Measurements from ENCODE around the gene DIPK1C.

The DIPK1C gene

DNA sequence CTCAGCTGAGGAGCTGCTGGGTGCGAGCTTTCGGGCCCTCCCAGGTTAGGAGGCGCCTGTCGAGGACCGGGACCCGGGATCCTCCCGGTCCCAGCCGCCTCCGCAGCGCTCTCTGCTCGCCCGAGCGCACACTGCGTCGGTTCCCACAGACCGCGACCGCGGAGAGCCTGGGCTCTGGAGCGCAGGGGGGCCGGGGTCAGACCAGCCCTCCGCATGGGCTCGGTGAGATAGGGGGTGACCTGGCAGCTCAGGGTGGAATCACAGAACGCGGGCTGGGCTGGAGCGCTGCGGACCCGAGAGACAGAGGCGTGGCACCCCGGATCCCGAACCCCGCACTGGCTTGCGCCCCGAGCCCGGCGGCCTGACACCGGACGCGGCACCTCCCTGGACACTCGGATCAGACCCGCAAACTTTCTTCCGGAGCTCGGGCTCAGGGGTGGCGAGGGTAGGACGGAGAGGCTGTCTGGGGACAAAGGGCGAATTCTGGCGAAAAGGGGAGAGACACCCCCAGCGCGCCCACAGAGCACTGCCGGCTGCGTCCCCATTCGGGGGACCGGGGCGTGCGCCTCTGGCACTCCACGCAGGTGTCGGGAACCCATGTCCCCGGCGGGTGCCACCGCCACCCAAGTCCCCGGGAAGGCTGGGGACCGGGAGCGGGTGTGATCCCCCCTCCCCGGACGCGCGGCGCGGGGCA lies 612 bp downstream of the DIPK1C start:
- H3K4me2 ChIP-seq = no peak overlapping the region
- no peak overlapping the region for H3K27ac ChIP-seq

DNA sequence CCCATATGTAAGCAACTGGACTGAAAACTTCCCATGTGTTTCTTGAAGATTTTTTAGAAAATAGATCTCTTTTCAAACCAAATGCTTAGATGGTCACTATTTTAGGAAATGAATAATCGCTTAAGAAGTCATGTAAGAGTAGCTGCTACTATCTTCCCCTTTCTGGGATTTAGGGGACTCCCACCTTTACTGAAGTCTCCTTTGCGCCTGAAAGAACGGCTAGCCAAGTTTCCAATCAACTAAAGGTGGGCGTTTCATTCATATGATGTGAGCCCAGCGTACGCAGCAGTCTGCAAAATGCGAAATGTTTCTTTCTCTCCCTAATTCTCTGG lies 1.1 kb downstream of the DIPK1C start:
- H3K4me1 ChIP-seq (ENCODE audit: low read depth, poor library complexity, severe bottlenecking) = no peaks in the 10 kb centered on the region
- no peaks in the 10 kb centered on the region for H4K20me1 ChIP-seq (ENCODE audit: insufficient read depth)
- H3K27me3 ChIP-seq (ENCODE audit: insufficient read depth, low read depth) = no peaks in the 10 kb centered on the region
- no peaks in the 10 kb centered on the region for H3K79me2 ChIP-seq (ENCODE audit: insufficient read depth, low read depth)
- H3K36me3 ChIP-seq (ENCODE audit: insufficient read depth) = no peaks in the 10 kb centered on the region
- TF ChIP-seq CTCF (conservative IDR thresholded peaks at IDR 0.05; ENCODE audit: low read depth, low read length) = no peak
- no peak overlapping the region for H3K27ac ChIP-seq
- H3K9ac ChIP-seq = no peak overlapping the region
- H3K4me2 ChIP-seq = no peak overlapping the region
- H3K4me3 ChIP-seq (IDR thresholded peaks at IDR 0.05; ENCODE audit: insufficient read depth, low read depth, low read length) = no peak overlapping the region
- H2AFZ ChIP-seq (ENCODE audit: low read depth) = no peak overlapping the region

More for the DNA sequence above, 612 bp downstream of the DIPK1C start:
- Histone ChIP-seq H4K20me1 (ENCODE audit: insufficient read depth) (no peaks in the 10 kb centered on the region), H3K4me1 (ENCODE audit: low read depth, poor library complexity, severe bottlenecking) (no peaks in the 10 kb centered on the region), H3K36me3 (ENCODE audit: insufficient read depth) (no peaks in the 10 kb centered on the region), H3K4me3 (IDR thresholded peaks at IDR 0.05; ENCODE audit: insufficient read depth, low read depth, low read length) (no peak overlapping the region), H3K27me3 (ENCODE audit: insufficient read depth, low read depth) (no peaks in the 10 kb centered on the region), H3K79me2 (ENCODE audit: insufficient read depth, low read depth) (no peaks in the 10 kb centered on the region), H3K9ac (no peak overlapping the region), H2AFZ (ENCODE audit: low read depth) (no peak overlapping the region)
- no peak for TF ChIP-seq CTCF (conservative IDR thresholded peaks at IDR 0.05; ENCODE audit: low read depth, low read length)

DNA sequence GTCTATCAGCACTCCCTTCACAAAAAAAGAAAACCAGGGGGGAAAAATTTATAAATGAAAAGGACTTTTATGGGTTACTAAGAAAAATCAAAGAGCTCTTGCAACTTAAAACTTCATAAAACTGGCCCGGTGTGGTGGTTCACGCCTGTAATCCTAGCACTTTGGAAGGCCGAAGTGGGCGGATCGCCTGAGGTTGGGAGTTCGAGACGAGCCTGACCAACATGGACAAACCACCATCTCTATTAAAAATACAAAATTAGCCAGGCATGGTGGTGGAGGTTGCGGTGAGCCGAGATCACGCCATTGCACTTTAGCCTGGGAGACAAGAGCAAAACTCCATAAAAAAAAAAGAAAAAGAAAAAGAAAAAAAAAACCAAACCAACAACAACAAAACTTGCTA lies 1.7 kb downstream of the DIPK1C start:
- Histone ChIP-seq H3K27ac (no peak overlapping the region), H3K79me2 (ENCODE audit: insufficient read depth, low read depth) (no peaks in the 10 kb centered on the region), H4K20me1 (ENCODE audit: insufficient read depth) (no peaks in the 10 kb centered on the region), H3K4me3 (IDR thresholded peaks at IDR 0.05; ENCODE audit: insufficient read depth, low read depth, low read length) (no peak overlapping the region), H2AFZ (ENCODE audit: low read depth) (no peak overlapping the region), H3K4me1 (ENCODE audit: low read depth, poor library complexity, severe bottlenecking) (no peaks in the 10 kb centered on the region), H3K9ac (no peak overlapping the region), H3K27me3 (ENCODE audit: insufficient read depth, low read depth) (no peaks in the 10 kb centered on the region), H3K36me3 (ENCODE audit: insufficient read depth) (no peaks in the 10 kb centered on the region), H3K4me2 (no peak overlapping the region)
- no peak for TF ChIP-seq CTCF (conservative IDR thresholded peaks at IDR 0.05; ENCODE audit: low read depth, low read length)

GRCh38 chr18:74454279-74454751 lies 2.8 kb downstream of the DIPK1C start:
- no peak overlapping the region for H3K9ac ChIP-seq
- H3K79me2 ChIP-seq (ENCODE audit: insufficient read depth, low read depth) = no peaks in the 10 kb centered on the region
- no peak overlapping the region for H2AFZ ChIP-seq (ENCODE audit: low read depth)
- H3K4me1 ChIP-seq (ENCODE audit: low read depth, poor library complexity, severe bottlenecking) = no peaks in the 10 kb centered on the region
- no peak overlapping the region for H3K4me3 ChIP-seq (IDR thresholded peaks at IDR 0.05; ENCODE audit: insufficient read depth, low read depth, low read length)
- H3K36me3 ChIP-seq (ENCODE audit: insufficient read depth) = no peaks in the 10 kb centered on the region
- TF ChIP-seq CTCF (conservative IDR thresholded peaks at IDR 0.05; ENCODE audit: low read depth, low read length) = no peak
- H3K4me2 ChIP-seq = no peak overlapping the region
- H4K20me1 ChIP-seq (ENCODE audit: insufficient read depth) = no peaks in the 10 kb centered on the region
- no peak overlapping the region for H3K27ac ChIP-seq
- H3K27me3 ChIP-seq (ENCODE audit: insufficient read depth, low read depth) = no peaks in the 10 kb centered on the region
